ENCODE results near the gene ORAI1. TPM values are rescaled to one million over a fixed set of nuclear protein-coding genes. Genes with fewer than 3 reads are reported as not detected.
A peak's percentile ranks its signal among the peaks of the same experiment; 100 is the strongest.
"Not testable (repeated sequence)": the region's sequence is repeated elsewhere in the genome, so short reads cannot be mapped to it uniquely, and the experiment has no call there.

Gene ORAI1
- polyA plus RNA-seq, 4 donors, result 16.1 to 51.4 (median 28.7) TPM

- peaks cover 2 to 36% (median 9%) of the 10 kb centered on the region in 3 donors for H3K4me1 ChIP-seq (ENCODE audit: control insufficient read depth in 3 of 3, insufficient read depth in 2 of 3, low read depth in 1 of 3, low read length in 2 of 3)
- H3K36me3 ChIP-seq (ENCODE audit: control insufficient read depth in 3 of 3, insufficient read depth in 2 of 3, low read depth in 1 of 3, low read length in 3 of 3), result peaks cover 0 to 4% (median 0%) of the 10 kb centered on the region in 3 donors
- 8 to 22% (median 17%) methylated on average over 23 of the region's 23 CpGs for WGBS, 3 donors
- H3K27me3 ChIP-seq (ENCODE audit: control insufficient read depth in 3 of 3, insufficient read depth in 3 of 3, low read length in 3 of 3), result no peaks in the 10 kb centered on the region
- FAIRE-seq (no peak), DNase-seq (peak; percentile 26 to 40)
- no peaks in the 10 kb centered on the region for H3K9me3 ChIP-seq (ENCODE audit: control insufficient read depth in 2 of 2, insufficient read depth in 1 of 2, low read depth in 1 of 2, low read length in 1 of 2)
- peak within 1 kb of the TSS; percentile 26 to 85 (median 45) for H3K27ac ChIP-seq (ENCODE audit: low read depth in 1 of 3, low read length in 2 of 3)
- H3K4me3 ChIP-seq (ENCODE audit: low read depth in 1 of 3, low read length in 3 of 3), result peak within 1 kb of the TSS; percentile 38 to 70 (median 70)
These were observed 45.2 kb upstream of the ORAI1 start, which contains the start of gene KDM2B for GRCh38 chr12:121580959-121581685. Gene KDM2B, minus strand, starts transcription at chr12:121581023. Its CDS starts 112 bp downstream, at chr12:121580911.

- no peaks in the 10 kb centered on the region for H3K27me3 ChIP-seq (ENCODE audit: control insufficient read depth in 3 of 3, insufficient read depth in 3 of 3, low read length in 3 of 3)
- no peak for FAIRE-seq
- peak overlapping the region in 1 of 3 donors; percentile 13 for H3K4me3 ChIP-seq (ENCODE audit: low read depth in 1 of 3, low read length in 3 of 3)
- peaks cover 2 to 34% (median 9%) of the 10 kb centered on the region in 3 donors for H3K4me1 ChIP-seq (ENCODE audit: control insufficient read depth in 3 of 3, insufficient read depth in 2 of 3, low read depth in 1 of 3, low read length in 2 of 3)
- peak; percentile 32 to 39 for DNase-seq
- 8 to 28% (median 26%) methylated on average over 17 of the region's 17 CpGs for WGBS, 3 donors
- H3K36me3 ChIP-seq (ENCODE audit: control insufficient read depth in 3 of 3, insufficient read depth in 2 of 3, low read depth in 1 of 3, low read length in 3 of 3), result peaks cover 0 to 4% (median 0%) of the 10 kb centered on the region in 3 donors
- no peaks in the 10 kb centered on the region for H3K9me3 ChIP-seq (ENCODE audit: control insufficient read depth in 2 of 2, insufficient read depth in 1 of 2, low read depth in 1 of 2, low read length in 1 of 2)
- peak overlapping the region in 1 of 3 donors; percentile 74 for H3K27ac ChIP-seq (ENCODE audit: low read depth in 1 of 3, low read length in 2 of 3)
These were observed 44.5 kb upstream of the ORAI1 start for GRCh38 chr12:121581686-121582429.

GRCh38 chr12:121582583-121583333 is 43.6 kb upstream of the ORAI1 start:
- Histone ChIP-seq H3K27ac (ENCODE audit: low read depth in 1 of 3, low read length in 2 of 3) (no peak overlapping the region), H3K4me1 (ENCODE audit: control insufficient read depth in 3 of 3, insufficient read depth in 2 of 3, low read depth in 1 of 3, low read length in 2 of 3) (peaks cover 2 to 26% (median 9%) of the 10 kb centered on the region in 3 donors), H3K27me3 (ENCODE audit: control insufficient read depth in 3 of 3, insufficient read depth in 3 of 3, low read length in 3 of 3) (no peaks in the 10 kb centered on the region), H3K36me3 (ENCODE audit: control insufficient read depth in 3 of 3, insufficient read depth in 2 of 3, low read depth in 1 of 3, low read length in 3 of 3) (peaks cover 0 to 2% (median 0%) of the 10 kb centered on the region in 3 donors), H3K9me3 (ENCODE audit: control insufficient read depth in 2 of 2, insufficient read depth in 1 of 2, low read depth in 1 of 2, low read length in 1 of 2) (no peaks in the 10 kb centered on the region), H3K4me3 (ENCODE audit: low read depth in 1 of 3, low read length in 3 of 3) (no peak overlapping the region)
- no peak for FAIRE-seq
- 36 to 45% (median 43%) methylated on average over 13 of the region's 13 CpGs for WGBS, 3 donors
- no peak for DNase-seq

- H3K4me3 ChIP-seq (ENCODE audit: low read depth in 1 of 3, low read length in 3 of 3); H3K9me3 ChIP-seq (ENCODE audit: control insufficient read depth in 2 of 2, insufficient read depth in 1 of 2, low read depth in 1 of 2, low read length in 1 of 2); H3K36me3 ChIP-seq (ENCODE audit: control insufficient read depth in 3 of 3, insufficient read depth in 2 of 3, low read depth in 1 of 3, low read length in 3 of 3); FAIRE-seq; H3K27ac ChIP-seq (ENCODE audit: low read depth in 1 of 3, low read length in 2 of 3); H3K27me3 ChIP-seq (ENCODE audit: control insufficient read depth in 3 of 3, insufficient read depth in 3 of 3, low read length in 3 of 3); DNase-seq: not testable (repeated sequence)
- WGBS, 3 donors, result 43 to 70% (median 66%) methylated on average over 2 of the region's 2 CpGs
- peaks cover 2 to 20% (median 4%) of the 10 kb centered on the region in 3 donors for H3K4me1 ChIP-seq (ENCODE audit: control insufficient read depth in 3 of 3, insufficient read depth in 2 of 3, low read depth in 1 of 3, low read length in 2 of 3)
These were observed 43.0 kb upstream of the ORAI1 start for GRCh38 chr12:121583334-121583661.

GRCh38 chr12:121584885-121585284 is 41.4 kb upstream of the ORAI1 start:
- H3K27me3 ChIP-seq (ENCODE audit: control insufficient read depth in 3 of 3, insufficient read depth in 3 of 3, low read length in 3 of 3); FAIRE-seq; H3K9me3 ChIP-seq (ENCODE audit: control insufficient read depth in 2 of 2, insufficient read depth in 1 of 2, low read depth in 1 of 2, low read length in 1 of 2); H3K4me3 ChIP-seq (ENCODE audit: low read depth in 1 of 3, low read length in 3 of 3); DNase-seq; H3K36me3 ChIP-seq (ENCODE audit: control insufficient read depth in 3 of 3, insufficient read depth in 2 of 3, low read depth in 1 of 3, low read length in 3 of 3); H3K27ac ChIP-seq (ENCODE audit: low read depth in 1 of 3, low read length in 2 of 3): not testable (repeated sequence)
- H3K4me1 ChIP-seq (ENCODE audit: control insufficient read depth in 3 of 3, insufficient read depth in 2 of 3, low read depth in 1 of 3, low read length in 2 of 3), result peaks cover 2 to 20% (median 3%) of the 10 kb centered on the region in 3 donors
- 92 to 96% (median 94%) methylated on average over 6 of the region's 6 CpGs for WGBS, 3 donors

- no peak for FAIRE-seq
- Histone ChIP-seq H3K27ac (ENCODE audit: low read depth in 1 of 3, low read length in 2 of 3) (peak overlapping the region; percentile 35 to 98 (median 65)), H3K27me3 (ENCODE audit: control insufficient read depth in 3 of 3, insufficient read depth in 3 of 3, low read length in 3 of 3) (no peaks in the 10 kb centered on the region), H3K36me3 (ENCODE audit: control insufficient read depth in 3 of 3, insufficient read depth in 2 of 3, low read depth in 1 of 3, low read length in 3 of 3) (peaks cover 0 to 3% (median 0%) of the 10 kb centered on the region in 3 donors), H3K4me3 (ENCODE audit: low read depth in 1 of 3, low read length in 3 of 3) (peak overlapping the region in 1 of 3 donors; percentile 2), H3K4me1 (ENCODE audit: control insufficient read depth in 3 of 3, insufficient read depth in 2 of 3, low read depth in 1 of 3, low read length in 2 of 3) (peaks cover 0 to 4% (median 0%) of the 10 kb centered on the region in 3 donors), H3K9me3 (ENCODE audit: control insufficient read depth in 2 of 2, insufficient read depth in 1 of 2, low read depth in 1 of 2, low read length in 1 of 2) (no peaks in the 10 kb centered on the region)
- peak; percentile 26 to 46 for DNase-seq
- 29 to 57% (median 51%) methylated on average over 10 of the region's 10 CpGs for WGBS, 3 donors
These were observed 35.7 kb upstream of the ORAI1 start for GRCh38 chr12:121590476-121591143.

GRCh38 chr12:121592320-121592719 is 34.0 kb upstream of the ORAI1 start:
- H3K4me1 ChIP-seq (ENCODE audit: control insufficient read depth in 3 of 3, insufficient read depth in 2 of 3, low read depth in 1 of 3, low read length in 2 of 3), result peaks cover 0 to 4% (median 0%) of the 10 kb centered on the region in 3 donors
- H3K27me3 ChIP-seq (ENCODE audit: control insufficient read depth in 3 of 3, insufficient read depth in 3 of 3, low read length in 3 of 3), result no peaks in the 10 kb centered on the region
- H3K27ac ChIP-seq (ENCODE audit: low read depth in 1 of 3, low read length in 2 of 3), result no peak overlapping the region
- no peaks in the 10 kb centered on the region for H3K9me3 ChIP-seq (ENCODE audit: control insufficient read depth in 2 of 2, insufficient read depth in 1 of 2, low read depth in 1 of 2, low read length in 1 of 2)
- FAIRE-seq, result no peak
- 78 to 94% (median 86%) methylated on average over 4 of the region's 4 CpGs for WGBS, 3 donors
- H3K36me3 ChIP-seq (ENCODE audit: control insufficient read depth in 3 of 3, insufficient read depth in 2 of 3, low read depth in 1 of 3, low read length in 3 of 3), result peaks cover 0 to 4% (median 0%) of the 10 kb centered on the region in 3 donors
- DNase-seq, result no peak
- H3K4me3 ChIP-seq (ENCODE audit: low read depth in 1 of 3, low read length in 3 of 3), result no peak overlapping the region
